ENCODE measurements around the gene PUDP. TPM values are rescaled to one million over a fixed set of nuclear protein-coding genes. Genes with fewer than 3 reads are reported as not detected.

PUDP gene
- total RNA-seq, 2 donors from 2014 or later: 47.3 to 48.8 TPM

GRCh38 chrX:7153231-7153630, 5.3 kb upstream of the PUDP start:
- ATAC-seq (no peak), DNase-seq (no peak)
- intact Hi-C loops (cut with DNase I, micrococcal nuclease): no loop called here

- ATAC-seq (no peak), DNase-seq (no peak)
- intact Hi-C loops (cut with DNase I, micrococcal nuclease): no loop called here
These were observed 1.5 kb upstream of the PUDP start for GRCh38 chrX:7149411-7149810.

GRCh38 chrX:7147413-7147977, 458 bp downstream of the PUDP start, which contains the start of gene STS:
Gene STS, plus strand, starts transcription at chrX:7147712. Its CDS starts 105,488 bp downstream, at chrX:7253200.
- DNase-seq (peak; percentile 51 to 66), ATAC-seq (peak; percentile 51)
- intact Hi-C loops (cut with DNase I, micrococcal nuclease): no loop called here

- ATAC-seq: peak; percentile 36
- DNase-seq: peak; percentile 55 to 70
- intact Hi-C loops (cut with DNase I, micrococcal nuclease): no loop called here
These were observed 1.1 kb downstream of the PUDP start for GRCh38 chrX:7146703-7147412.

GRCh38 chrX:7146020-7146702, 1.8 kb downstream of the PUDP start:
- DNase-seq (no peak), ATAC-seq (no peak)
- intact Hi-C loops (cut with DNase I, micrococcal nuclease): no loop called here

- peak; percentile 40 for ATAC-seq
- intact Hi-C loops (cut with DNase I, micrococcal nuclease): no loop called here
- DNase-seq: no peak
These were observed 2.5 kb downstream of the PUDP start for GRCh38 chrX:7145454-7145853.

- DNase-seq: no peak
- ATAC-seq: no peak
- intact Hi-C loops (cut with DNase I, micrococcal nuclease): no loop called here
These were observed 3.9 kb downstream of the PUDP start for GRCh38 chrX:7143941-7144525.

- ATAC-seq: no peak
- DNase-seq: no peak
- intact Hi-C loops (cut with DNase I, micrococcal nuclease): no loop called here
These were observed 4.9 kb downstream of the PUDP start for GRCh38 chrX:7143076-7143475.

- intact Hi-C loops (cut with DNase I, micrococcal nuclease): no loop called here
- DNase-seq (no peak), ATAC-seq (no peak)
These were observed 8.5 kb downstream of the PUDP start for GRCh38 chrX:7139202-7140081.

GRCh38 chrX:7134981-7135380, 13.0 kb downstream of the PUDP start:
- intact Hi-C loops (cut with DNase I, micrococcal nuclease): no loop called here
- no peak for ATAC-seq

GRCh38 chrX:7133050-7133440, 14.9 kb downstream of the PUDP start:
- DNase-seq (no peak), ATAC-seq (no peak)
- intact Hi-C loops (cut with DNase I, micrococcal nuclease): no loop called here

More at GRCh38 chrX:7134981-7135380, 13.0 kb downstream of the PUDP start:
- no peak for DNase-seq

- intact Hi-C loops (cut with DNase I, micrococcal nuclease): no loop called here
These were observed 15.5 kb downstream of the PUDP start for GRCh38 chrX:7132335-7133049.

GRCh38 chrX:7131621-7132020, 16.3 kb downstream of the PUDP start:
- ATAC-seq (peak; percentile 13), DNase-seq (peak in 1 of 2 donors; percentile 26)
- intact Hi-C loops (cut with DNase I, micrococcal nuclease): no loop called here

More at GRCh38 chrX:7132335-7133049, 15.5 kb downstream of the PUDP start:
- peak; percentile 97 for ATAC-seq
- DNase-seq: peak; percentile 90 to 94

- ATAC-seq: peak; percentile 19
- intact Hi-C loops (cut with DNase I, micrococcal nuclease): no loop called here
- no peak for DNase-seq
These were observed 20.9 kb downstream of the PUDP start for GRCh38 chrX:7127056-7127455.

- ATAC-seq (peak; percentile 91), DNase-seq (peak; percentile 39 to 62)
- intact Hi-C loops (cut with DNase I, micrococcal nuclease): no loop called here
These were observed 27.1 kb downstream of the PUDP start for GRCh38 chrX:7120878-7121219.

GRCh38 chrX:7119950-7120877, 27.7 kb downstream of the PUDP start:
- ATAC-seq (peak; percentile 66), DNase-seq (no peak)
- intact Hi-C loops (cut with DNase I, micrococcal nuclease): no loop called here

- intact Hi-C loops (cut with DNase I, micrococcal nuclease): no loop called here
- DNase-seq (no peak), ATAC-seq (no peak)
These were observed 30.4 kb downstream of the PUDP start for GRCh38 chrX:7117587-7117986.
